Hindlimb muscle (tissue), 1 donor: ENCODE data around the gene ABCF2. TPM values are rescaled to one million over a fixed set of nuclear protein-coding genes. Genes with fewer than 3 reads are reported as not detected.

ENCODE experiments used
- DNase-seq: peaks from one replicate; pipeline ENCODE4 v3.0.0-alpha.2; 2013
- polyA plus RNA-seq: library from polyadenylated mRNA; unstranded; fragments of 120-200 nt; gene quantifications from one replicate; pipeline ENCODE4 v1.2.1, GENCODE V29; 2013; ENCODE audit not compliant: insufficient read length

Gene ABCF2
- polyA plus RNA-seq, 1 donor, result 18.7 TPM

DNA sequence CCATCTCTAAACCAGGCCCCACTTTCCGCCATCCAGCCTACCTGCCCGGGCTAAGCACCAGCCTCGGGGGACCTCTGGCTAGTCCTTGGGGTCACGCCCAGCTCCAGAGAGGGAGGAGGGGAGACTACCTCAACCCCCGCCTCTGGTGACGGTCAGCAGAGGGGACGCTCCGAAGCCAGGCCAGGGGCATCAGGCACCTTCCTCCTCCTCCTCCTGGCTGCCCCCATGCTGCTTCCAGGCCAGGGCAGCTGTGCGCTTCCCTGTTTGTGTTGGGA lies 25.5 kb upstream of the ABCF2 start:
- DNase-seq, result no peak

DNA sequence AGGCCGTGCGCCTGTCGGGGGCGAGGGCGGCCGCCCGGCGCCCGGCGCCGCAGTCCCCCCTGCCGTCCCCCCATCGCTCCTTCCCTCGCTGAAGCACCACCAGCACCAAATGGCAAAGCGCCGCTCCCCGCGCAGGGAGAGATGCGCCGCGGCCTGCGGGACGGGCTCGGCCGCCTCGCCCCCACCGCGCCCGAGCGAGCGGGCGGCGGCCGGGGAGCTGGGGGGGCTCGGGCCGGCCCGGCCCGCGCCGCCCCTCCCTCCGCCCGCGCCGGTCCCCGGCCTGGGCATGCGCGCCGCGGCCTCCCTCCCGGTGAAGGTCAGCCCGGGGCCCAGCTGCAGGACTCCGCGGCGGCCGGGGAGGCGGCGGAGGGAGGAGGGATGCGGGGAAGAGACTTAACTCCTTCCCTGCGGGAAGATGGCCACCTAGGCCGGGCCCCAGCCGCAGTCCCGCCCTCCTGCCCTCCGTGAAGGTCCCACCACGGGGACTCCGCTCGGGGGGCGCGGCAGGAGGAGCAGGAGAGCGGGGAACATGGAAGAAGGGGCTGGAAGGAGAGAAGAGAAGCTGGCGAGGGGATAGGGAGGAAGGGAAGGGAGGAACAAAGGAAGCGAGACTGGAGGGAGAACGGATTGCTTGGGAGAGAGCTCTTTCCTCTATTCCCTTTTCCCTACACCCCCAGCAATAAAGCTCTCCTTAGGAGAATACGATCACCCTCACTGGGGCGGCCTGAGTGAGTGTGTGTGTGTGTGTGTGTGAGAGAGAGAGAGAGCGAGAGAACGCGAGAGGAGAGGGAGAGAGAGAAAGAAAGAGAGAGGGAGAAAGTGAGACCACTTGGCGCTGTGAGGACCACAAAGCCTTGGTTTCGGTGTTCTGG lies 24.9 kb upstream of the ABCF2 start:
- peak; percentile 90 for DNase-seq

DNA sequence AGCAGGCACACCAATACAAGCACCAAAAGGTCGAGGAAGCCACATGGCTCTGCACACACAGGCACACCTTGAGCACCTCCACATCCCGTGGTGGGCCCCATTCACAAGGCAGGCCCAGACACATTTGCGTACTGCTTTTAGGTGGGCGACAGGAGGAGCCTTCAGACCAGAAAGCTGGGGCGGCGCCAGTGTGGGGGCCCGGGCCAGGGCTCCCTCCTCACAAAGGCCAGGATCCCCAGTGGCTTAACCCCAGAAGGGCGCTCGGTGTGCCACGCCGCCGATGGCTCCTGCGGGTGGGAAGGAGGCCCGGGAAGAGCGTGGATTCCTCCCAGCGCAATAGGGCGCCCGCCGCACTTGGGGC lies 24.3 kb upstream of the ABCF2 start:
- no peak for DNase-seq

DNA sequence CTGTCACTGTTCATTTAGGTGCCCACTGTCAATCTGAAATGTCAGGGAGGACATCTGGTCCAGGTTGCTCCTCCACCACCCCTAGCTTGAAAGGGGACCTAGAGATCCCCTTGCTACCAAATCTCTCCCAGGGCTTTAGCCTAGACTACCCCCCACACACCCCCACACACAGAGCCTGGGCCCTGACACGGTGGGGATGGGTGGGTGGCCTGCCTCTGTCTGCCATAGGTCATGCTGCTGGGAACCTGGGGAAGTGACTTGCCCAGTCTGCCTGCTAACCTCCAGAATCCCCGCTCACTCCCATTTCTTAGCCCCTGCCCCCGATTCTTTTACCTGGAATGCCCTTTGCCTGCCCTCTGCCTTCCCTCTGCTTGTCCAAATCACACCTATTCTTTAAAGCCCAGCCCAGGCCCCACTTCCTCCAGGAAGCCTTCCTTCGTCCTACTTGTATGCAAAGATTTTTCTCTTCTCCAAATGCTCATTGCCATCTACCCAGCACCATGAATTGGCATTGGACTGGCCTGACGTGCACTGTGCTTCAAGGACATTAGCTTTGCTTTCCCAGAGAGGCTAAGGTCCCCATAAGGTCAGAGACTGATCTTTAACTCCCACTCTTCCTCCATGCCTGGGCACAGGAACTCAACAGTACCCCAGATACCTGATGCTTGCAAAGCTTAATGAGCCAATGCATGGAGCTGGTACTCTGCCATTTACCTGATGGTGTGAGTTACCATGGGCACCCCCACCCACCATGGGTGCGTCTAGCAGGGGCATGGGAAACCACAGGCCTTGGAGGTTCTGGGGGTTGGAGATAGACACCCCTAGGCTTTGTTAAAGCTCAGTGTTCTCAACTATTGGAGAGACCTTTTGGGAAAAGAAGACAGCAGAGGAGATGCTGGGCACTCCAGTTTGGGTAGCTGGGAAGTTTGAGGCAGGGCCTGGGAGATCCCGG lies 23.5 kb upstream of the ABCF2 start:
- DNase-seq, result no peak

DNA sequence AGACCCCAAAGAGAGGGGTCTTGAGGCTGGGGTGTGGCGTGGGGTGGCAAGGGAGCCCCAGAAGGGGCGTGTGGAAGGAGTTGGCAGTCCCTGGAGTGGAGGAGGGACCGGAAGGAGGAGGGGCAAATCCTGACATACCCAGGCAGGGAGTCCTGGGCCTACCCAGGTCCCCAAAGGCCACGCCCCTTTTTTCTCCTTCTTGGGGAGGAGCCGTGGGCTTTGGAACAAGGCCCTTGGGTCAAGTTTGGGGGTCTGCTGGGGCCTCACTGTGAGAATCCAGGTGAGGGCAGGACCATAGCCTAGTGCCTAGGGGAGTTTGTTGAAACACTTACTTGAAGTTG lies 22.7 kb upstream of the ABCF2 start:
- no peak for DNase-seq

DNA sequence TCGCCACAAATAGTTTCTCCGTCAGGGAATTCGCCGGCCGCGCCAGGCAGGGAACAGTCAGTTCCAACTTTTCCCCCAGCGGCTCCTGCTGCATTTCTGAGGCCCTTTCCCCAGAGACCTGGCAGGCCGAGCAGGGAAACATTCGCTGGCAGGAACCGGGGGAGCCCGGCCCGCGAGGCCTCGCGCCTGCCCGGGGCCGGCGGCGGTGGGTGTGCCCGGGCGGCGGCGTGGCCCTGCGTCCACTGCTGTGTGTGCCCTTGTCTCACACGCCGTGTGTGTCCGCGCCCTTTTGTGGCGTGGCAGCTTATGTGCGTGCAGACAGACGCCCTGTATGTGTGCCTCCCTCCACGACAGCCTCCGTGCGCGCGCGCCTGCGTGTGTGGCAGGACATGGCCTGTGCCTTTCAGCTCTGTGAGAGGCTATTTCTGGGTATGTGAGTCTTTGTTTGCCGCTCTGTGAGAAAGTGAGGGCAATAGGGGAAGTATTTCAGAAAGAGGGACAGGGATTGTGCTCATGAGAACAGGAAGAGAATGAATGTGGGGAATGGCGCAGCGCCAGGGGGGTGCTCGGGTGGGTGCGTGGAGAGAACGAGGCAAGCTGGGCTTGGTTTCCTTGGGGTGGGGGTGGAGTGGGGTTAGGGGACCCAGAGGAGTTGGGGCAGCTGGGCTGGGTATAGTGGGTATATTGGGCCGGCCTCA lies 22.2 kb upstream of the ABCF2 start:
- no peak for DNase-seq

GRCh38 chr7:151248346-151249033 lies 21.5 kb upstream of the ABCF2 start, which contains the start of gene SMARCD3:
SMARCD3 (minus strand) TSS chr7:151248694; CDS start chr7:151248562, 132 bp downstream.
- peak; percentile 82 for DNase-seq

DNA sequence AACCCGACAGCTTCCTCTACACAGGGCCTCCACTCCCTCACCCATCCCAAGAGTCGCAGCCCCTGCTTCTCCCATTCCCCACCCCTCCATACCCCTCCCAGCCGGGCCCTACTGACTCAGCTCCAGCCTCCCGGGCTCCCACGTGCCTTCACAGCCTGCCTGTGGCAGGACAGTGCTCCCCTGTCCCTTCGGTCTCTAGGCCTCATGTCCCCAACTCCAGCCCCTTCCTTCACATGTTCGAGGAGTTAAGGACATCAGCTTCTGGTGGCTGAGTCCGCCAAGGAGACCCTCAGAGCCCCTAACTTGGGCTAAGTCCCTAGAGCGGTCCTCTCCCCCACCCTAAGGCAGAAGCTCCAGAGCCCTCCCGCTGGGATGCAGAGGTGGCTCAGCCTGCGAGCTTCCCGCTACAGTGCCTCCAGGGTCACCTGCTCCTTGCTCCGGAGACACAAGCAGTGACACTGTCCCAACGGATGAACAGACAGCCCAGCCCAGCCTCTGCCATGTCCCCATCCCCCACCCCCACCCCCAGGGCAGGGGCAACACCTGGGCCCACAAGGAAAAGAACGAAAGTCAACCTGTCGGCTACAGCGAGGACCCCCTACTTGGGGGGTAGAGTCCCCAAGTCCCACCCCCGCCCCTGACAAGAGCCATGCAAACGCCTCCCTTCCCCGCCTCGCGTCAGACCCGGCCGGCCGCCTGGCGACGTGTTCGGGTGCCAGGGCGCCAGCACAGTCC lies 20.8 kb upstream of the ABCF2 start:
- DNase-seq, result no peak

GRCh38 chr7:151246851-151247580 lies 20.0 kb upstream of the ABCF2 start:
- DNase-seq, result no peak

DNA sequence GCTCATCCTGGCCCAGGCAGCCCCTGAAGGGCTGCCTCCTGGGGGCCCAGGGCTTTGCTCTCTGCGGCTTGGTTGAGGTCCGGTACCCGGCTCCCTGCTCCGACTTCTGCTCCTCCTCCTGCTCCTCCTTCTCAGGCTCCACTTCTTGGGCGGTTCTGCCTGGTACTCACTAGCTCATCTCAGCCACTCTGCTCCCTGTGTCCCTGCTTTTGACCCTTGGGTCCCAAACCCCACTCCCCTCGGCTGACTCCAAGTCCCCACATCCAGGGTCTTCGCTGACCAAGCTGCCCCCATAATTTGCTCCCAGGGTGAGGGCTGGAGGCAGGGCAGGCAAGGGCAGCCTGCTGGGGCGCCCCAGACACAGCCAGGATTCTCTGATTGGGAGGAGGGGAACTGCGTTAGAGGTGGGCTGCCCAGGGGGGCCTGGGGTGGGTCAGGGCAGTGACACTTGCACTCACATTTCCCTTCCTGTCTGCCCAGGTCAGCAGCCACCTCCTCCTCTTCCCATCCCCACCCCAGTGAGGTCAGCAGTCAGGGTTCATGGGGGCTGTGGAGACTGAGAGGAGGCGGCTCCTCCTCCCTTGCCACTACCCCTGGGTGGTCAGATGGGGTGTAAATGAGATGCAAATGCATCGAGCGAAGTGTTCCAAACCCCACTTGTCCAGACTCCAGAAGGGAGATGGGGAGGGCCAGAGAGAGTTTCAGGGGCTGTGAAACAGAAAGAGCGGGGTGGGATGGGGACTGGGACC lies 19.3 kb upstream of the ABCF2 start:
- no peak for DNase-seq

DNA sequence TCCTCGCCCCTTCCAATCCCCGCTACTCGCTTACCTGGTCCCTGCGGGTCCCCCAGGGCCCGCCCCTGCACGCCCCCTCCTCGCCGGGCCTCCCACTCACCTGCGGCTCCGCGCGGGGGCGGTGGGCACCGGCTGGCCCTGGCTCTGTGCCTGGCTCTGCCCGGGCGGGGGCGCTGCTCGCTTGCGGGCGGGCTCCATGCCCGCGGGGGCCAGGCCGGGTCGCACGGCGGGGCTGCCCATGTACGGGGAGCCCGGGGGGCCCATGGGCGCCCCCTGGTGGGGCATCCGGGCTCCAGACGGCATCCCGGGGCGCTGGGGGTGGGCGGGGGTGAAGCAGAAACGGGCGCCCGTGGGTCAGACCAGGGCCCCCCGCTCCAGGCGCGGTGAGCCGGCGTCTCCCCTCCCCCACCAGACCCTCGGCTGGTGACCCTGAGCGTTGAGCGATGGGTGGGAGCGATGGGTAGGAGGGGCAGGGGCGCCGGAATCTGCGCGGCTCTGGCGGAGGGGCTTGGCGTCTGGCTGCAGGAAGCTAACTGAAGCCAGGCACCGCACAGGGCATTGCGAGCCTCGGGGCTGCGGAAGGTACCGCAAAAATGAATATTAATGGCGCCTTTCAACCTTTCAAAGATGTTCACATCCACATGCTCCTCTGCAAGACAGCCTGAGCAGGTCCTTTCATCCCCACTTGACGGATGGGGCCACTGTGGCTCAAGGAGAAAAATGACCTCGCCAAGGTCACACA lies 18.5 kb upstream of the ABCF2 start:
- DNase-seq, result no peak

GRCh38 chr7:151244841-151245346 lies 17.9 kb upstream of the ABCF2 start:
- no peak for DNase-seq

GRCh38 chr7:151244196-151244840 lies 17.3 kb upstream of the ABCF2 start:
- DNase-seq, result no peak

DNA sequence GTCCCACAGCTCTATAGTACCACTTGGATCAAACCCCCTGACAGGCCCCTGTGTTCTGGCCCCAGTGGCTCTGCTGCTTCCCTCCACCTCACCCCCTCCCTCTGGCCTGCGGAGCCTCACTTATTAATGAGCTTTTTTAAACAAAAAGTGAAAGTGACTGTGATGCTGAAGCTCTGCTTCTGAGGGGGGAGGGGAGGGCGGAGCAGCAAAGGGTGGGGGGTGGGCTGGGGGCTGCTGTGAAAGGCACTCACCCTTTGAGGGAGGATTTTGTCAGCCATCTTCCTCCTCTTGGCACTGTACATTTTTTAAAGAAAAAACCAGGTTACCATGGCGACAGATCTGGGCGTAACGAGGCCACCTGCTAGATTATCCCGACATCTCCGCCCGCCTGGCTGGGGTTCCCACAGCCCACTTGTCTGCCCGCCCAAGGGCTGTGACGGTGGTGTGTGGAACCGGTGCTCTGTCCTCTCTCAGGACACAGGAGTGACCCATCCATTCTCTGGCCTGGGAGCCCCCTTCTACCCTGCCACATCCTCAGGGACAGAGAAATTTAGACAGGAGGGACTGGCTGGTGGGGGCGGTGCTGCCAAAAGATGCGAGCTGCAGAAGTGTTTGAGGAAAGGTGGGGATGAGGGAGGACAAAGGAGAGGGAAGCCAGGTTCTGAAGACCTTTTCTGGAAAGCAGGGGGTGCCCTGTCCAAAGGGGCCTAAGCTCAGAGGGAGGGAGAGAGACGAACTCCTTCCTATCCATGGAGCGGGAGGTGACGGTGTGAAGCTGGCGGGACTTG lies 16.6 kb upstream of the ABCF2 start:
- DNase-seq, result no peak

- DNase-seq, result no peak
Observed at GRCh38 chr7:151243045-151243349, 16.0 kb upstream of the ABCF2 start.

GRCh38 chr7:151242159-151243044 lies 15.4 kb upstream of the ABCF2 start:
- no peak for DNase-seq

DNA sequence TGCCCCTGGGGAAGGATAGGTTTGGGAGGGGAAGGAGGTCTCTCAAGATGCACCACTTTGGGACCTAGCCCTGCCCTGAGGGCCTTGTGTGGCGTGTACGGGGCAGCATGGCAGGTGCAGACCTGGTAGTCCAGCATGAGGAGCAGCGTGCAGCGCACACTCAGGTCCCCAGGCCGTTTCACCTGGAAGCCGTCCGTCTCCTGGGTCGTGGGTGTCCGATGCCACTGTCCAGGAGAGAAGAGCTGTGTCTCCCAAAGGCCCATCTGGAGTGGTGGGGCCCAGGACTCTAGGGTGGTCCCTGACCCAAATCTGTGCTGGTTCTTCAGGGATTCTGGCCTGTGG lies 14.7 kb upstream of the ABCF2 start:
- no peak for DNase-seq
